K562 (cell line): ENCODE data around the gene PIP4K2C. TPM values are rescaled to one million over a fixed set of nuclear protein-coding genes. Genes with fewer than 3 reads are reported as not detected.

Experiments
- BMI1 ChIP-seq: fragments of 150-350 bp; IDR thresholded peaks from 2 replicates; pipeline ENCODE4 v1.6.1; 2014; ENCODE audit warnings: low read length
- CCAR2 ChIP-seq: fragments of 200-400 bp; formaldehyde crosslinking; IDR thresholded peaks from 2 replicates; pipeline ENCODE4 v1.6.1; 2017; ENCODE audit warnings: mild to moderate bottlenecking, low read depth, low read length
- EGR1 ChIP-seq: fragments of 450-650 bp; conservative IDR thresholded peaks from 2 replicates; pipeline ENCODE4 v1.6.1; 2017; ENCODE audit warnings: mild to moderate bottlenecking
- ETV1 ChIP-seq: fragments of 450-650 bp; conservative IDR thresholded peaks from 2 replicates; pipeline ENCODE4 v1.6.1; 2016; ENCODE audit warnings: missing genetic modification characterization, control low read depth, low read depth, missing compliant biosample characterization
- GTF2E2 ChIP-seq: fragments of 200-800 bp; sonication (Bioruptor generic); IDR thresholded peaks from 2 replicates; pipeline ENCODE4 v1.6.1; 2016; ENCODE audit warnings: missing genetic modification characterization, missing compliant biosample characterization
- KLF13 ChIP-seq: fragments of 450-650 bp; IDR thresholded peaks from 2 replicates; pipeline ENCODE4 v1.6.1; 2016; ENCODE audit warnings: missing genetic modification characterization, low read depth, mild to moderate bottlenecking, missing compliant biosample characterization, moderate library complexity, borderline replicate concordance
- NR2C1 ChIP-seq, 2 experiments: fragments of 450-650 bp; IDR thresholded peaks; 2 replicates each; pipeline ENCODE4 v1.6.1; 2017; ENCODE audit warnings: mild to moderate bottlenecking in 2 of 2, antibody characterized with exemption in 1 of 2, inconsistent platforms in 1 of 2, missing compliant biosample characterization in 1 of 2, missing genetic modification characterization in 1 of 2
- SREBF1 ChIP-seq: fragments of 150-350 bp; IDR thresholded peaks from 2 replicates; pipeline ENCODE4 v1.6.1; 2014; ENCODE audit warnings: antibody characterized with exemption, low read depth, low read length, borderline replicate concordance
- ZBTB33 ChIP-seq: sonication (generic); formaldehyde crosslinking; IDR thresholded peaks from 2 replicates; pipeline ENCODE4 v1.8.1; 2023; ENCODE audit warnings: mild to moderate bottlenecking, missing genetic modification reagents
- ZNF175 ChIP-seq: fragments of 200-800 bp; sonication (Bioruptor generic); IDR thresholded peaks from 2 replicates; pipeline ENCODE4 v1.6.1; 2016; ENCODE audit warnings: low read depth, mild to moderate bottlenecking, missing genetic modification characterization, missing compliant biosample characterization
- ZNF217 ChIP-seq: sonication (generic); formaldehyde crosslinking; IDR thresholded peaks from 2 replicates; pipeline ENCODE4 v1.8.0; 2022; ENCODE audit warnings: mild to moderate bottlenecking, missing genetic modification reagents
- ZNF263 ChIP-seq: sonication (generic); formaldehyde crosslinking; IDR thresholded peaks from 2 replicates; pipeline ENCODE4 v1.8.0; 2022; ENCODE audit warnings: mild to moderate bottlenecking, missing genetic modification reagents, borderline replicate concordance
- polyA plus RNA-seq, 8 experiments: library from polyadenylated mRNA; depleted of rRNA in 4 of 8; stranded (reverse) in 5 of 8; unstranded in 3 of 8; fragments of >200 nt; fragmentation: Nextera tagmentation in 2 of 8; fragmentation: Illumina TruSeq in 1 of 8; extraction: Ambion mirVana in 2 of 8; extraction: Trizol in 1 of 8; gene quantifications; 2 replicates each; pipeline versions ENCODE4 v1.2.1 to v1.2.3, GENCODE V29; 2011 to 2014; ENCODE audit warnings: inconsistent platforms in 1 of 8, missing spikeins in 1 of 8
- total RNA-seq, 7 experiments: library from RNA; depleted of rRNA in 6 of 7; stranded (reverse); fragments of >200 nt in 6 of 7; fragmentation: Illumina TruSeq in 2 of 7; extraction: Trizol in 2 of 7; gene quantifications; 2 replicates each; pipeline versions ENCODE4 v1.2.1 to v1.2.3, GENCODE V29; 2011 to 2021; ENCODE audit warnings: low replicate concordance in 1 of 7
- TF ChIP-seq, protein P1 (sequence below), 2 experiments: fragments of 450-650 bp; IDR thresholded peaks; 2 replicates each; pipeline ENCODE4 v1.6.1; 2016
- TF ChIP-seq, protein P2 (sequence below): fragments of 250-450 bp; sonication (Bioruptor Pico); IDR thresholded peaks from 2 replicates; pipeline ENCODE4 v1.8.0; 2021; ENCODE audit warnings: moderate library complexity, mild to moderate bottlenecking, inconsistent platforms
- TF ChIP-seq, protein P3 (sequence below): IDR thresholded peaks from 3 replicates; pipeline ENCODE4 v1.6.1; 2011; ENCODE audit warnings: borderline replicate concordance, mild to moderate bottlenecking, moderate library complexity; ENCODE audit not compliant: insufficient read length; ENCODE audit errors: extremely low read depth
- TF ChIP-seq, protein P4 (sequence below): fragments of 450-650 bp; IDR thresholded peaks from 2 replicates; pipeline ENCODE4 v1.6.1; 2016; ENCODE audit warnings: low read depth, mild to moderate bottlenecking, moderate library complexity

PIP4K2C gene
- total and polyA plus RNA-seq, 9 of the 15 experiments (the other 6 are each of a cell fraction or from before 2014, with no cell fraction given) = 9.0 to 41.4 (median 18.3) TPM

GRCh38 chr12:57547288-57548012 is 43.5 kb upstream of the PIP4K2C start (continued):
- no peak for TF ChIP-seq KLF13 (tag)
- TF ChIP-seq ZBTB33 (CRISPR knock-in tag) = no peak
- TF ChIP-seq, protein P1, sequence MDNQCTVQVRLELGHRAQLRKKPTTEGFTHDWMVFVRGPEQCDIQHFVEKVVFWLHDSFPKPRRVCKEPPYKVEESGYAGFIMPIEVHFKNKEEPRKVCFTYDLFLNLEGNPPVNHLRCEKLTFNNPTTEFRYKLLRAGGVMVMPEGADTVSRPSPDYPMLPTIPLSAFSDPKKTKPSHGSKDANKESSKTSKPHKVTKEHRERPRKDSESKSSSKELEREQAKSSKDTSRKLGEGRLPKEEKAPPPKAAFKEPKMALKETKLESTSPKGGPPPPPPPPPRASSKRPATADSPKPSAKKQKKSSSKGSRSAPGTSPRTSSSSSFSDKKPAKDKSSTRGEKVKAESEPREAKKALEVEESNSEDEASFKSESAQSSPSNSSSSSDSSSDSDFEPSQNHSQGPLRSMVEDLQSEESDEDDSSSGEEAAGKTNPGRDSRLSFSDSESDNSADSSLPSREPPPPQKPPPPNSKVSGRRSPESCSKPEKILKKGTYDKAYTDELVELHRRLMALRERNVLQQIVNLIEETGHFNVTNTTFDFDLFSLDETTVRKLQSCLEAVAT (IDR thresholded peaks at IDR 0.05) = peak in 1 of 2 experiments; percentile 61; a peak in 1 of 4 replicates
- TF ChIP-seq ZNF175 (CRISPR knock-in tag) = no peak
- peak; percentile 35; the same call in 1 of the 2 replicates for TF ChIP-seq NR2C1 (IDR thresholded peaks at IDR 0.05)
- TF ChIP-seq NR2C1 (tag; IDR thresholded peaks at IDR 0.05) = peak; percentile 60; the same call in 1 of the 2 replicates
- TF ChIP-seq SREBF1 = no peak
- TF ChIP-seq BMI1 = no peak
- TF ChIP-seq, protein P2, sequence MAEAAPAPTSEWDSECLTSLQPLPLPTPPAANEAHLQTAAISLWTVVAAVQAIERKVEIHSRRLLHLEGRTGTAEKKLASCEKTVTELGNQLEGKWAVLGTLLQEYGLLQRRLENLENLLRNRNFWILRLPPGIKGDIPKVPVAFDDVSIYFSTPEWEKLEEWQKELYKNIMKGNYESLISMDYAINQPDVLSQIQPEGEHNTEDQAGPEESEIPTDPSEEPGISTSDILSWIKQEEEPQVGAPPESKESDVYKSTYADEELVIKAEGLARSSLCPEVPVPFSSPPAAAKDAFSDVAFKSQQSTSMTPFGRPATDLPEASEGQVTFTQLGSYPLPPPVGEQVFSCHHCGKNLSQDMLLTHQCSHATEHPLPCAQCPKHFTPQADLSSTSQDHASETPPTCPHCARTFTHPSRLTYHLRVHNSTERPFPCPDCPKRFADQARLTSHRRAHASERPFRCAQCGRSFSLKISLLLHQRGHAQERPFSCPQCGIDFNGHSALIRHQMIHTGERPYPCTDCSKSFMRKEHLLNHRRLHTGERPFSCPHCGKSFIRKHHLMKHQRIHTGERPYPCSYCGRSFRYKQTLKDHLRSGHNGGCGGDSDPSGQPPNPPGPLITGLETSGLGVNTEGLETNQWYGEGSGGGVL (CRISPR knock-in tag) = no peak
- TF ChIP-seq EGR1 = no peak
- no peak for TF ChIP-seq ZNF217 (CRISPR knock-in tag)
- TF ChIP-seq, protein P3, sequence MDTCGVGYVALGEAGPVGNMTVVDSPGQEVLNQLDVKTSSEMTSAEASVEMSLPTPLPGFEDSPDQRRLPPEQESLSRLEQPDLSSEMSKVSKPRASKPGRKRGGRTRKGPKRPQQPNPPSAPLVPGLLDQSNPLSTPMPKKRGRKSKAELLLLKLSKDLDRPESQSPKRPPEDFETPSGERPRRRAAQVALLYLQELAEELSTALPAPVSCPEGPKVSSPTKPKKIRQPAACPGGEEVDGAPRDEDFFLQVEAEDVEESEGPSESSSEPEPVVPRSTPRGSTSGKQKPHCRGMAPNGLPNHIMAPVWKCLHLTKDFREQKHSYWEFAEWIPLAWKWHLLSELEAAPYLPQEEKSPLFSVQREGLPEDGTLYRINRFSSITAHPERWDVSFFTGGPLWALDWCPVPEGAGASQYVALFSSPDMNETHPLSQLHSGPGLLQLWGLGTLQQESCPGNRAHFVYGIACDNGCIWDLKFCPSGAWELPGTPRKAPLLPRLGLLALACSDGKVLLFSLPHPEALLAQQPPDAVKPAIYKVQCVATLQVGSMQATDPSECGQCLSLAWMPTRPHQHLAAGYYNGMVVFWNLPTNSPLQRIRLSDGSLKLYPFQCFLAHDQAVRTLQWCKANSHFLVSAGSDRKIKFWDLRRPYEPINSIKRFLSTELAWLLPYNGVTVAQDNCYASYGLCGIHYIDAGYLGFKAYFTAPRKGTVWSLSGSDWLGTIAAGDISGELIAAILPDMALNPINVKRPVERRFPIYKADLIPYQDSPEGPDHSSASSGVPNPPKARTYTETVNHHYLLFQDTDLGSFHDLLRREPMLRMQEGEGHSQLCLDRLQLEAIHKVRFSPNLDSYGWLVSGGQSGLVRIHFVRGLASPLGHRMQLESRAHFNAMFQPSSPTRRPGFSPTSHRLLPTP = no peak
- TF ChIP-seq GTF2E2 (tag) = no peak
- TF ChIP-seq, protein P4, sequence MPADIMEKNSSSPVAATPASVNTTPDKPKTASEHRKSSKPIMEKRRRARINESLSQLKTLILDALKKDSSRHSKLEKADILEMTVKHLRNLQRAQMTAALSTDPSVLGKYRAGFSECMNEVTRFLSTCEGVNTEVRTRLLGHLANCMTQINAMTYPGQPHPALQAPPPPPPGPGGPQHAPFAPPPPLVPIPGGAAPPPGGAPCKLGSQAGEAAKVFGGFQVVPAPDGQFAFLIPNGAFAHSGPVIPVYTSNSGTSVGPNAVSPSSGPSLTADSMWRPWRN = no peak
- TF ChIP-seq ETV1 (tag) = no peak
- no peak for TF ChIP-seq ZNF263
- TF ChIP-seq CCAR2 = no peak
